Measurements from ENCODE around the gene CATSPERD.

DNA sequence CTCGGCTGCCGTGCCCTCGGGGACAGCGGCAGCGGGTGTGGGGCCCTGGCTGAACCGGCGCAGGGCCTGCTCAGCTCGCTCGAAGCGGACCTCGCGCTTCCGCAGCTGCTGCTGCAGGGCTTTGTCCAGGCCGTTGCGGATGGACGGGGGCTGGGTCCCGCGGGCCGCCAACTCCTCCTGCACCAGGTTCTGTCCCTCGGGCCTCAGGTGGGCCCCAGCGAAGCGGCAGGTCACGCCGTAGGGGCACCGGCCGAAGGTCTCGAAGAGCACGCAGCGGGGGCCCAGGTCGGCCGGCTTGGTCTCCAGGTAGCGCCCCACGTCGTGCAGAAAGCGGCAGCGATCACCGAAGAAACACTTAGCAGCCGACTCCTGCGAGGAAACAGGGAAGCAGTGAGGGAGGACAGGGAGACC lies 68.9 kb downstream of the CATSPERD start:
- TF ChIP-seq EP300 (IDR thresholded peaks at IDR 0.05) = no peak
- TF ChIP-seq, protein P1, sequence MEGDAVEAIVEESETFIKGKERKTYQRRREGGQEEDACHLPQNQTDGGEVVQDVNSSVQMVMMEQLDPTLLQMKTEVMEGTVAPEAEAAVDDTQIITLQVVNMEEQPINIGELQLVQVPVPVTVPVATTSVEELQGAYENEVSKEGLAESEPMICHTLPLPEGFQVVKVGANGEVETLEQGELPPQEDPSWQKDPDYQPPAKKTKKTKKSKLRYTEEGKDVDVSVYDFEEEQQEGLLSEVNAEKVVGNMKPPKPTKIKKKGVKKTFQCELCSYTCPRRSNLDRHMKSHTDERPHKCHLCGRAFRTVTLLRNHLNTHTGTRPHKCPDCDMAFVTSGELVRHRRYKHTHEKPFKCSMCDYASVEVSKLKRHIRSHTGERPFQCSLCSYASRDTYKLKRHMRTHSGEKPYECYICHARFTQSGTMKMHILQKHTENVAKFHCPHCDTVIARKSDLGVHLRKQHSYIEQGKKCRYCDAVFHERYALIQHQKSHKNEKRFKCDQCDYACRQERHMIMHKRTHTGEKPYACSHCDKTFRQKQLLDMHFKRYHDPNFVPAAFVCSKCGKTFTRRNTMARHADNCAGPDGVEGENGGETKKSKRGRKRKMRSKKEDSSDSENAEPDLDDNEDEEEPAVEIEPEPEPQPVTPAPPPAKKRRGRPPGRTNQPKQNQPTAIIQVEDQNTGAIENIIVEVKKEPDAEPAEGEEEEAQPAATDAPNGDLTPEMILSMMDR (IDR thresholded peaks at IDR 0.05) = no peak

Data from ovary (tissue), 3 donors.